Measurements from ENCODE around the gene PABPN1.

PABPN1 gene

DNA sequence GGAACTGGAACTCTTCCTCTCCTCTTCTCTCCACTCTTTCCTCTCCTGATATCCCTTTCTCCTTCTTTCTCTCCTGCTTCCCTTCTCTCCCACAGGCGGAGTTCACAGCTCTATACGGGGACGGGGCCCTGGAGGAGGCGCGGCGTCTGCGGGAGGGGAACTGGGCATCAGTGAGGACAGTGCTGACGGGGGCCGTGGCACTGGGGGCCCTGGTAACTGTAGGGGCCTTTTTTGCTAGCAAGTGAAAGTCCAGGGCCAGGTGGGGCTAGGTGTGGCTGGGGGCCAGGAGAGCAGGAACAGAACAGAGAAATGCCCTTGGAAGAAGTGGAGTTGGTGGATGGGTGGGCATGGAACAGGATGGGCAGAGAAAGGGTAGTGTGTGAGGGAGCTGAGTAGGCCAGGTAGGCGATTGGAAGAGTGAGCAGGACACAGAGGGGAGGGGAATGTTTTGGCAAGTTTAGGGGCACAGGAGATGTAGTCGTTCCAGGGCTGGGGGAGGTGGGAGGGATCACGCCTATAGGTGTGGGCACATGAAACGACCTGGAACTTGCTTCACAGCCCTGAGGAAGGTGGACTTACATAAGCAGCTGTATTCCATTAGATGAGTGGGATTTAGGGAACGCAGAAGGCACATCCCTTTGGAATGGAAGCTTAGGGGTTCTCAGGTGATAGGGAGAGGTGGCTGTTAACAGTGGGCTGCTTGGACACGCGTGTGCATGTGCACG, 12.4 kb upstream of the PABPN1 start:
- Histone ChIP-seq H3K27ac (ENCODE audit: low read length) (no peak overlapping the region), H3K27me3 (replicated peaks; ENCODE audit: insufficient read depth, low read length) (no peaks in the 10 kb centered on the region), H3K4me3 (ENCODE audit: low read length) (no peak overlapping the region), H3F3A (ENCODE audit: insufficient read depth, low read length) (no peaks in the 10 kb centered on the region), H3K9ac (ENCODE audit: low read length) (no peak overlapping the region), H3K36me3 (replicated peaks; ENCODE audit: insufficient read depth, low read length) (no peaks in the 10 kb centered on the region), H3K4me2 (ENCODE audit: low read depth, low read length) (no peak overlapping the region), H2AFZ (ENCODE audit: low read length) (no peak overlapping the region), H4K20me1 (ENCODE audit: insufficient read depth, low read length) (no peaks in the 10 kb centered on the region), H3K4me1 (ENCODE audit: low read length) (no peaks in the 10 kb centered on the region), H3K79me2 (ENCODE audit: low read length) (no peaks in the 10 kb centered on the region), H3K9me2 (replicated peaks; ENCODE audit: insufficient read depth, low read length) (no peaks in the 10 kb centered on the region), H3K9me3 (replicated peaks; ENCODE audit: insufficient read depth, low read length) (no peaks in the 10 kb centered on the region)
- DNase-seq: no peak
- no peak for TF ChIP-seq EZH2phosphoT487 (IDR thresholded peaks at IDR 0.05; ENCODE audit: low read length)
- TF ChIP-seq CTCF (IDR thresholded peaks at IDR 0.05; ENCODE audit: low read length): no peak
- TF ChIP-seq EZH2 (optimal IDR thresholded peaks at IDR 0.05; ENCODE audit: low read depth, low read length): no peak

DNA sequence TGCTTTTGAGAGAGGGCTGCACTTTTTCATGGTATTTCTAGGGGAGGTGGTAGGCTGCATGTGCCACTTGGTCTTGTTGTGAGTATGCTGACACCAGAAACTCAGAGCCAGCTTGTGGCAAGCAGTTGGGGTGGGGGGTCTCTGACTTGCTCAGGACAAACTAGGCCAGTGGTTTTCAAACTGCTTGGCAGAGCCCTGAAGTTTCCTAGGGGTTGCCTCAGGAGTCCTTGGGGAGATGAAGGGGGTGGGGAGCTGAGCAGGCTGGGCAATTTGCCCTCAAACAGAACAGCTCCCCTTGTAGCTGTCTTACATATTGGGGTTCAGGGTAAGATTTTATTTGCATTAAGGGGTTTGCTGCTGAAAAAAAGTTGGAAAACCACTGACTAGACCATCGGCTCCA, 10.7 kb upstream of the PABPN1 start:
- H3K27me3 ChIP-seq (replicated peaks; ENCODE audit: insufficient read depth, low read length): no peaks in the 10 kb centered on the region
- H3F3A ChIP-seq (ENCODE audit: insufficient read depth, low read length): no peaks in the 10 kb centered on the region
- no peaks in the 10 kb centered on the region for H3K4me1 ChIP-seq (ENCODE audit: low read length)
- no peak overlapping the region for H2AFZ ChIP-seq (ENCODE audit: low read length)
- no peaks in the 10 kb centered on the region for H3K79me2 ChIP-seq (ENCODE audit: low read length)
- TF ChIP-seq EZH2phosphoT487 (IDR thresholded peaks at IDR 0.05; ENCODE audit: low read length): no peak
- no peak for TF ChIP-seq EZH2 (optimal IDR thresholded peaks at IDR 0.05; ENCODE audit: low read depth, low read length)
- TF ChIP-seq CTCF (IDR thresholded peaks at IDR 0.05; ENCODE audit: low read length): no peak
- no peak overlapping the region for H3K4me2 ChIP-seq (ENCODE audit: low read depth, low read length)
- no peaks in the 10 kb centered on the region for H3K9me3 ChIP-seq (replicated peaks; ENCODE audit: insufficient read depth, low read length)
- no peak overlapping the region for H3K27ac ChIP-seq (ENCODE audit: low read length)
- no peaks in the 10 kb centered on the region for H3K36me3 ChIP-seq (replicated peaks; ENCODE audit: insufficient read depth, low read length)
- no peaks in the 10 kb centered on the region for H3K9me2 ChIP-seq (replicated peaks; ENCODE audit: insufficient read depth, low read length)
- DNase-seq: no peak
- H3K9ac ChIP-seq (ENCODE audit: low read length): no peak overlapping the region
- no peaks in the 10 kb centered on the region for H4K20me1 ChIP-seq (ENCODE audit: insufficient read depth, low read length)
- H3K4me3 ChIP-seq (ENCODE audit: low read length): no peak overlapping the region

- no peak overlapping the region for H3K4me2 ChIP-seq (ENCODE audit: low read depth, low read length)
- no peaks in the 10 kb centered on the region for H4K20me1 ChIP-seq (ENCODE audit: insufficient read depth, low read length)
- no peaks in the 10 kb centered on the region for H3K27me3 ChIP-seq (replicated peaks; ENCODE audit: insufficient read depth, low read length)
- no peak overlapping the region for H3K9ac ChIP-seq (ENCODE audit: low read length)
- no peak for TF ChIP-seq EZH2 (optimal IDR thresholded peaks at IDR 0.05; ENCODE audit: low read depth, low read length)
- no peak for TF ChIP-seq CTCF (IDR thresholded peaks at IDR 0.05; ENCODE audit: low read length)
- no peak for TF ChIP-seq EZH2phosphoT487 (IDR thresholded peaks at IDR 0.05; ENCODE audit: low read length)
- no peak overlapping the region for H2AFZ ChIP-seq (ENCODE audit: low read length)
- H3K79me2 ChIP-seq (ENCODE audit: low read length): no peaks in the 10 kb centered on the region
- no peak overlapping the region for H3K4me3 ChIP-seq (ENCODE audit: low read length)
- no peak overlapping the region for H3K27ac ChIP-seq (ENCODE audit: low read length)
- H3K36me3 ChIP-seq (replicated peaks; ENCODE audit: insufficient read depth, low read length): no peaks in the 10 kb centered on the region
- no peaks in the 10 kb centered on the region for H3K9me2 ChIP-seq (replicated peaks; ENCODE audit: insufficient read depth, low read length)
- H3K4me1 ChIP-seq (ENCODE audit: low read length): no peaks in the 10 kb centered on the region
- no peaks in the 10 kb centered on the region for H3F3A ChIP-seq (ENCODE audit: insufficient read depth, low read length)
- no peak for DNase-seq
- no peaks in the 10 kb centered on the region for H3K9me3 ChIP-seq (replicated peaks; ENCODE audit: insufficient read depth, low read length)
These were observed 5.0 kb upstream of the PABPN1 start for GRCh38 chr14:23316300-23316699.
